ENCODE results near the gene ZCCHC9.

Gene ZCCHC9

GRCh38 chr5:81359881-81360280 lies 58.5 kb downstream of the ZCCHC9 start:
- DNase-seq: no peak

- no peak for DNase-seq
Observed at GRCh38 chr5:81360640-81361039, 59.3 kb downstream of the ZCCHC9 start.

GRCh38 chr5:81361600-81361999 lies 60.2 kb downstream of the ZCCHC9 start:
- DNase-seq: no peak

Data from retina (tissue), 1 donor.